Left lung (tissue), 10 donors: ENCODE data around the gene SREBF1. TPM values are rescaled to one million over a fixed set of nuclear protein-coding genes. Genes with fewer than 3 reads are reported as not detected.

Source experiments
- ATAC-seq: fragments of 200-7000 bp; cut with Tn5 transposase; one replicate; pipeline ENCODE4 v1.9.1; 2020; ENCODE audit warnings: moderate library complexity
- DNase-seq, 4 donors: peaks; one replicate each; pipeline ENCODE4 v3.0.0-alpha.2; 2013 to 2020
- H3K27ac ChIP-seq, 2 donors: fragments of 200-600 bp; sonication (generic) in 1 of 2; one replicate each; pipeline versions ENCODE4 v1.5.0 to v1.8.0; 2020 to 2021
- H3K27me3 ChIP-seq, 2 donors: fragments of 200-600 bp; sonication (generic) in 1 of 2; one replicate each; pipeline versions ENCODE4 v1.5.0 to v1.8.0; 2020 to 2021
- H3K36me3 ChIP-seq, 2 donors: fragments of 200-600 bp; sonication (generic) in 1 of 2; one replicate each; pipeline versions ENCODE4 v1.5.0 to v1.8.0; 2020 to 2021
- H3K4me1 ChIP-seq, 2 donors: fragments of 200-600 bp; one replicate each; pipeline ENCODE4 v1.8.0; 2021
- H3K4me3 ChIP-seq, 2 donors: fragments of 200-600 bp; sonication (generic) in 1 of 2; one replicate each; pipeline versions ENCODE4 v1.5.0 to v1.8.0; 2020 to 2021; ENCODE audit warnings: mild to moderate bottlenecking in 1 of 2
- H3K9me3 ChIP-seq, 2 donors: fragments of 200-600 bp; sonication (generic) in 1 of 2; one replicate each; pipeline versions ENCODE4 v1.5.0 to v1.8.0; 2020 to 2021
- CTCF ChIP-seq, 2 donors: fragments of 200-600 bp; sonication (generic) in 1 of 2; IDR thresholded peaks; one replicate each; pipeline versions ENCODE4 v1.5.0 to v1.8.0; 2021; ENCODE audit warnings: antibody characterized with exemption in 2 of 2
- intact Hi-C, 2 donors: fragments of 100-400 bp; cut with DNase I; formaldehyde crosslinking; loops; one replicate each; pipeline versions ENCODE4 v1.11.2 to v1.14.2; 2022
- polyA plus RNA-seq, 6 donors: library from polyadenylated mRNA; unstranded; fragments of 120-200 nt; gene quantifications; one replicate each; pipeline ENCODE4 v1.2.1, GENCODE V29; 2013; ENCODE audit not compliant: insufficient read length in 6 of 6
- total RNA-seq, 2 donors: library from RNA; stranded (reverse); fragmentation: NEBNext Ultra II Directional; extraction: Animal tissue kit (Norgen Biotek cat#: 25700); gene quantifications; one replicate each; pipeline ENCODE4 v1.2.1, GENCODE V29; 2021
- donor health status: DM: no; HTN: yes; CAD: no.
- donor health status: DM: no; HTN: no; CAD: no.

The SREBF1 gene
- total and polyA plus RNA-seq, 8 donors: 27.9 to 122 (median 46.4) TPM

- H3K4me3 ChIP-seq: peak overlapping the region; percentile 90 to 95
- no peak for DNase-seq
- peaks cover 54 to 89% of the 10 kb centered on the region in 2 donors for H3K4me1 ChIP-seq
- intact Hi-C loops: no loop called here
- no peak for TF ChIP-seq CTCF (IDR thresholded peaks at IDR 0.05)
- H3K27me3 ChIP-seq: no peaks in the 10 kb centered on the region
- H3K9me3 ChIP-seq: no peaks in the 10 kb centered on the region
- H3K27ac ChIP-seq: peak overlapping the region; percentile 97 to 99
- peaks cover 0 to 15% of the 10 kb centered on the region in 2 donors for H3K36me3 ChIP-seq
- ATAC-seq: no peak
Measured at GRCh38 chr17:17835415-17836249, 1.2 kb downstream of the SREBF1 start.

GRCh38 chr17:17834974-17835373 is 1.8 kb downstream of the SREBF1 start:
- ATAC-seq (no peak), DNase-seq (no peak)
- intact Hi-C loops: no loop called here
- peaks cover 0 to 15% of the 10 kb centered on the region in 2 donors for H3K36me3 ChIP-seq
- no peak for TF ChIP-seq CTCF (IDR thresholded peaks at IDR 0.05)
- no peaks in the 10 kb centered on the region for H3K27me3 ChIP-seq
- H3K4me1 ChIP-seq: peaks cover 54 to 89% of the 10 kb centered on the region in 2 donors
- no peak overlapping the region for H3K27ac ChIP-seq
- H3K9me3 ChIP-seq: no peaks in the 10 kb centered on the region
- H3K4me3 ChIP-seq: peak overlapping the region in 1 of 2 donors; percentile 95

- Histone ChIP-seq H3K36me3 (peaks cover 0 to 15% of the 10 kb centered on the region in 2 donors), H3K27ac (no peak overlapping the region), H3K4me3 (no peak overlapping the region), H3K9me3 (no peaks in the 10 kb centered on the region), H3K27me3 (no peaks in the 10 kb centered on the region), H3K4me1 (peaks cover 45 to 79% of the 10 kb centered on the region in 2 donors)
- ATAC-seq: no peak
- intact Hi-C loops: no loop called here
- TF ChIP-seq CTCF (IDR thresholded peaks at IDR 0.05): no peak
- DNase-seq: no peak
Measured at GRCh38 chr17:17833658-17834357, 3.0 kb downstream of the SREBF1 start.

- ATAC-seq (no peak), DNase-seq (no peak)
- no peaks in the 10 kb centered on the region for H3K9me3 ChIP-seq
- H3K27ac ChIP-seq: no peak overlapping the region
- intact Hi-C loops: no loop called here
- H3K4me3 ChIP-seq: no peak overlapping the region
- H3K4me1 ChIP-seq: peaks cover 27 to 64% of the 10 kb centered on the region in 2 donors
- no peaks in the 10 kb centered on the region for H3K27me3 ChIP-seq
- H3K36me3 ChIP-seq: peaks cover 0 to 26% of the 10 kb centered on the region in 2 donors
- no peak for TF ChIP-seq CTCF (IDR thresholded peaks at IDR 0.05)
Measured at GRCh38 chr17:17832032-17832363, 4.8 kb downstream of the SREBF1 start.
